IPS-NIHi7 (cell line): ENCODE results near the gene LRRC72.
"Not testable (repeated sequence)": the region's sequence is repeated elsewhere in the genome, so short reads cannot be mapped to it uniquely, and the experiment has no call there.

ENCODE experiments used
- DNase-seq: peaks from one replicate; pipeline ENCODE4 v3.0.0; 2012; ENCODE audit warnings: mixed read lengths; ENCODE audit errors: extremely low spot score

The LRRC72 gene

DNA sequence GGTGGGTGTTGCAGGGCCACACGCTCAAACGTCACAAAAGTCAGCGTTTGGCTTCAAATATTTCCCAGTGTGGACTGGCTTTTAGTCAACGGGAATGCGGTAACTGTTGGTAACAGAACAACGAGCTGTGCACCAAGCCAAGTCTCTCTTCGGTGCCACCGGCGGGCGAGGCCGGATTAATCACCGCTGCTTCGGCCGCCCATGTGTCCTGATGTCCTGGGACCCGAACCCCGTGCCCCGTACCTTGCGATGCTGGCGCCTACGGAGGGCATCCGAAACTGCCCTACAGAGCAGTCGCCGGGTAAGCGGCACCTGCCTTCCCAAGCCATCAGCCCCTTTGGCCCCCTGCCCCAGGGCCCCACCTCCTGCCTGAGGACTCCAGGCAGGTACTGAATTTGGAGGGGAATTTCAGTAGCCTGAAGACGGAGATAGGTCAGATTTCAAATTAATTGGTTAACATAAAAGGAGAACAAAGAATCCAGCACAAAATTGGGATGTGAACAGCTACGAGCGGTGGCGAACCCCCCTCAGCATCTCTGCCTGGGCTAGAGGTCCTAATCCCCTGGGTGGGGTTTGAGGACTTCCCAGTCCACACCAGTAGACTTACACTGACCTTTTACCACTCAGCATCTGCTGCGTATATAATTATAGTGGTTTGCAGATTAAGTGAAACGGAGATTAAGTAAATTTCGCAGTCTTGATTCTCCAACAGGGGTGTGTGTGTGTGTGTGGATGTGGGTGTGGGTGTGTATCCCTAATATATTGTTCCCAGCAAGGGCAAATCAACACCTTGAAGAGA lies at the start of gene LRRC72:
LRRC72 (plus strand) TSS at position 84 of the 799 bp plus-strand sequence; CDS start at position 212, 128 bp downstream.
- no peak for DNase-seq

DNA sequence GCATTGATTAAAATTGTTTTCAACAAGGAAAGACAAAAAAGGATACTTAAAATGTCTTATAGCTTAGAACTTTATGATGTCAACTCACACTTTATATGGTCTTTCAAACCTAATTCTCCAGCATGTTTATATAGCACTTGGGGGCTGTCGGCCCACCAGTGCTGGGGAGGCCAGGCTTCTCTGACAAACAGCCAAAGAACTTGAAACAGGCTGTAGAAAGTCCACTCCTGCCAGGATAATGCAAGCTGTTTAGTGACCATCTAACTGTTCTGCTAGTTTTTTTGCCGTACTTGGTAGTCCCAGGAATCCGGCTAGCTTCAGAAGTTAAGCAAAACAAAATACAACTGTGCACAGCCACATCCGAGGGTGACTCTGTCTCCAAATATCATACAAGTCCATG lies 47.5 kb upstream of the LRRC72 start:
- DNase-seq, result no peak

DNA sequence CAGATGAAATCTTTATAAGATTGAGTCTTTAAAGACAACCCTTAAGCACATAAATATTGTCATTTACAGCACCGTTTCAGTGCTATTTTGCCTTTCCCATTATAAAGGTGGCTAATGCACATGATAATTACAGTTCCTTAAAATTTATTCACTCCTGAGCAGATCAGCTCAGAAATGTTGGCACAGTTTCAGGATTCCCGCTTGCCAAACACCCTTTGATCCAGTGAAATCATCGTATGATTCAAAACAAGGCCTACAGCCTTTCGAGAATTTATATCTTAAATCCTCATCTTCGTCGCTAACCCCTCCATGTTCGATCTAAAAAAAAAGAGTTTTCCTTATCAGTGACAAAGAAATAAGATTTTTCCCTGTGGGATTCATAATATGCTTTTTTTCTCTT lies 47.0 kb upstream of the LRRC72 start:
- DNase-seq, result no peak

DNA sequence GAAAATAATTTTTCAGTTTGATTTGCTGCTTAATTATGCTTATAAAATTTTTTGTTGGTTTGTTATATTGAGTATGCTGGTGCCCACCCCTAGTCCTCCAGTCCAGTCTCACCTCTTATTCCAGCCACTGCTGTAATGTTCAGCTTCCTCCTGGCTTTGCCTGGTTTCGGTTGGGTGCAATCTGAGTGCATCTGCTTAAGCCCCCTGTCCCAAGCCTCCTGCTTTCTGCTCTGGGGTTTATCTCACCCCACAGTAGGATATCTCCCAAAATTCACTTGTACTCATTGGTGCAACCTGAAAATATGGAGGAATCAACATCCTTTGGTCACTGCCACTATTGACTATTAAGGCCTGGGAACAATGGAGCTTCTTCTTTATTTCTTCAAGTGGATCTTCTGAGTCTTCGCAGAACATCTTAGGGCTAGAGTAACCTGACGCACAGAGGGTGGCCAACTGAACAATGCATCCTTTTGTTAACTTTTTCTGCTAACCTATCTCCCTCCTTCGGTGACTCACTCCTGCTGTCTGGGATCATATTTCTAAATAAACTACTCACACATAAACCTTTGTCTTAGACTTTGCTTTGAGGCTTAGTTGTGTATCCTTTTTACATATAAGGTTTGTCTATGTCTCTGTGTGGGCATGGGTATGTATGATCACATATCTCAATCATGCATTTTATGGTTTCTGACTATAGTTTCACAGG lies 42.0 kb upstream of the LRRC72 start:
- DNase-seq, result peak; percentile 26

DNA sequence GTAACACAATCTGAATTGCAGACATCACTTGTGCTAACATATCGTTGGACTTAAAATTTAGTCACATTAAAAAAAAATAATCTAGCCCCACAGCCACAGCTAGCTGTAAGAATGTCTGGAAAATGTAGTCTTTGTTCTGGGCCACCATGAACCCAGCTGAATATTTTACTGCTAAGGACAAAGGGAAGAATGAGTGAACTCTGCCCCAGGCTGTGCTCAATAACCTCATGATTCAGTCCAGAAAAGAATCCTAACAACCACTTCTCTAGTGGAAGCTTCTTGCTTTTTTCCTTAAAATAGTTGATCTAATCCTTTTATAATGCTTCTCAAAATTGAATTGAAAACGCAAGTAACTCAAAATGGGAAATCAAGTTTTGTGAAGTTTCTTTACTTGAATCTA lies 35.5 kb upstream of the LRRC72 start:
- no peak for DNase-seq

DNA sequence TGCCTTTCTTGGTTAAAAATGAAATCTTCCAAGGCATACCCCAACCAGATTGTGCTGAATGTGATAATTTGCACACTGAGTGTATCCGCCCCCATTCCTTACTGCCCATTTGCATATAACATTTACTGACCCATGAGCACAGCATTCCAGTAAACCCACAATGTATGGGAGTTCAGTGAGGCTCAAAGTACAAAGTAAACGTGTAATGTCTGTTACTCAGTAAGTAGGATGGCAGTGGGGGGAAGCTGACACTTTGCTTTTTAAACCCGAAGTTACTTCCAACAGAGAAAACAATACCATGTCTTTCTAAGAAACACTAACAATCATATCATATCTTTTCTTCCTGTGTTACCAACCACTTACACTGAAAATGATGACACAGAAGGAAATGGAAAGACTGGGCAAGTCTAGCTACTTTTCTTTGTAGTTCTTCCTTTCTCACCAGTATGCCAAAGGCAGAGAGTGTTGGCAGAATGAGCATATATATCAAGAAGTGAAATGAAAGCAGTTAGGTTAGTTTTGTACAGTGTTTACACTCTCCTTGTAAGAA lies 34.0 kb upstream of the LRRC72 start:
- DNase-seq, result no peak

DNA sequence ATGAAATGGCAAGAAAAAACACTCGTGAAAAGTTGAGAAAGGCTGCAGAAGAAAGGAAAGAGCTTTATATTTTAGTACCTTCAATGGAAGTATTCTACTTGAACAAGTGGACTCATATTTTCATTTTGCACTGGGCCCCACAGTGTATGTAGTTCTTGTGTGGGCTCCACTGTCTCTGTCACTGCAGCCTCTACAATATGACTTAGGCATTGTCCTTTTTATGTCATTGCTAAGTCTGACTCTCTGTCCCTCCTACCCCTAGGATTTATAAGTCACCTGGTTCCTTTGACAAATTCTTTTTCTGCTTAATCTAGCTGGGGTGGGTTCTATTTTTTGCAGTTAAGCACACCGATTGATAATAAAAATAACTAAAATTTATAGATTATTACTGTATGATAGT lies 33.4 kb upstream of the LRRC72 start:
- no peak for DNase-seq

DNA sequence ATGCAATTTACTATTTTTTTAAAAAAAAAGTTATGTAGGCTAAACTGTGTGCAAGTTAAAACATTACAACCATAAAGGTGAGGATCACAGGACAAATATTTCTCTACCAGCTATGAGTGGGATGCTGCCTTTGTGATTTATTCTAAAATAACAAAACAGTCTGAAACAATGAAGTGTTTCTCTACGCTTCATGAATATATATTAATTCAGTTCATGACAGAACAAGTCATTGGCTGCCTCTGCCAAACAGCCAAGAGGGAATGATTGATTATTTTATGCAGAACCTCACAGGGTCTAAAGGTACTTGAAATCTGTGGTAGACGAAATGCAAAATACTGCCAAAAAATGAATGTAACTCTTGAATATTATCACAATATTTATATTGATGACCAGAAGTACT lies 32.1 kb upstream of the LRRC72 start:
- DNase-seq, result no peak

DNA sequence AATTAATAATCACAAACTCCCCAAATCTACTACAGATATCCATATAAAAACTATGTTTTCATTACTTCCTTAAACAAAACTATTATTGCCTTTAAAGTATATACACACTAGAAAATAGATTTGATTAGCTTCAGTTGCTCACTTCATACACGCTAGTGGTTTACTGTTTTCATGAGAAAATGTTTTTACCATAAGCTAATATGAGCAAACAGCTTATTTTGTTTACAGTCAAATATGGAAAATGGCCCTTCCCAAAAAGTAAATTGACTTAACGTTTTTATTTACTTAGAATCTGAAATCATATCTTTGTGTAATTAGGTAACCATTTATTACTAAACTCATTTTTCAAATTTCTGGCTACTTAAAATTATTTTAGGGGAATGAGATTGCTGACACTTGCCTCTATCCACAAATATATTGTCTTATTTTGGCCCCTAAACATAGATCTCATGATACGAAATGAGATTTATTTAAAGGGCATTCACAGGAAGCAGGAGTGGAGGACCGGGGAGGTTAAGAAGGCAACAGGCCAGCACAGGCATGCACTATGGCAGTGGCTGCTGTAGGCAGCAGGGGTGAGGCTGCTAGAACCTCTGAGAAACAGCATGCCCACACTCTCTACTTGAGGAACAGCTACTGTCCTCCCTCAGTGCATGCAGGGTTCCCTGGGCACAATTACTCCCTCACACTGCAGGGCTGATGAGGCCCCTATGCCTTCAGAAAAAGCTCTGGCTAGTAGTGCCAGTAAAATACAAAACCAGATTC lies 31.5 kb upstream of the LRRC72 start:
- no peak for DNase-seq

DNA sequence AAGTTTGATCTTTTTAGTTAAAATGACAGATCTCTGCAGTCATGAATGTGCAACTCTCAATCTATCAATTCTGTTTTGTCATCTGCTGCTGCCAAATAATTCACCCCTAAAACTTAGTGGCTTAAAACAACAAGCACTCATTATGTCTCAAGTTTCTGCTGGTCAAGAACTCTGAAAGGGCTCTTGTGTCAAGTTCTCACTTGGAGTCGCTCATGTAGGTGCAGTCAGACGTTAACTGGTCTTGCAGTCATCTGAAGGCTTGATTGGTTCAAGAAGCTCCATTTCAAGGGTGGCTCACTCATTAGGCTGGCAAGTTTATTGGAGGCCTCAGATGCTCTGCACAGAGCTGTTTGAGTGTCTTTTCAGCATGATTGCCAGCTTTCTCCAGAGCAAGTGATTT lies 28.5 kb upstream of the LRRC72 start:
- DNase-seq, result no peak

DNA sequence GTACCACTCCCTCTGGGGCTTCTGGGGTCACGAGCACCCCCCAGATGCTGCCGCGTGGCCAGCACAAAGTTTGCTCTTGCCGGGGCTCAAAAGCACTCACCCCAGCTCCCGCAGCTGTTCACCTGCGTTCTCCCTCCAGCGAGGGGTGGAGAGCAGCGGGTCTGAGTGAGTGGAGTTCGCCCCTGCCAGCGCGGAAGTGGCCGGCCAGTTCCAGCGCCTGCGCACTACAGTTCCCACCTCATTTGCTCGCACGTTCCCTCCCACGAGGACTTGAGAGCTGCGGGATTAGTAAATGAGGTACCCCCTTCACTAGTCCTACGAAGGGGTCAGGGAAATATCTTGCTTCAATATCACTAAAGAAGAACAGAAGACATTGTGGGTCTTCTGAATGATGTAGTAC lies 24.3 kb upstream of the LRRC72 start:
- no peak for DNase-seq

DNA sequence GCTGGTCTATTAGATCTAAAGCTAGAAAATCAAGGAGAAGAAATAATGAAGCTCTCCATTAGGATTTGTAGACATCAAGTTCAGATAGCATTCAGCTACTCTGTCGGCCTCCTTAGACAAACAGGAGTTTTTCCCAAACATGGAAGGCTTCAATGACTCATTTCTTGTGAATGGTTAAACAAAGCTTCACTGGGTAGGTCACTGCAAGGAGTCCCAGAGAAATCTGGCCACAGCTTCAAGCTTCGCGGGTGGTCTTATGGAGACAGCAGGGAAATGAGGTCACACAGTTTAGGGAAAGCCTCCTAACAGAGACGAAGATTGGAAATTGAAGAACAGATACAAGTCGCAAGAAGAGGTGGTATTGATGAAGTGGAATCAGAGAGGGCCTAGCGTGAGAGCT lies 22.6 kb upstream of the LRRC72 start:
- DNase-seq, result peak; percentile 36

DNA sequence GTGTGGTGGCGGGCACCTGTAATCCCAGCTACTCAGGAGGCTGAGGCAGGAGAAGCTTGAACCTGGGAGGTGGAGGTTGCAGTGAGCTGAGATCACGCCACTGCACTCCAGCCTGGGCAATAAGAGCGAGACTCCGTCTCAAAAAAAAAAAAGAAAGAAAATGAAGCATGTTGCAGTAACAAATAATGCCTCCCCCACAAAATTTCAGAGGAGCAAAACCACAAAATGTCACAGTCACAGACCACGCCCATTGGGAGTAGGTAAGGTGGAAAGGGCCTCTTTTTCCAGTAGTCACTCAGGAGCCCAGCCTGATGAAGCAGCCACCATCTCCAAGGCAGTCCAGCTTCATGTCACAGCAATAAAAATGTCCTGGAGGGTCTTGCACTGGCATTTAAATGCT lies 20.2 kb upstream of the LRRC72 start:
- DNase-seq, result not testable (repeated sequence)

DNA sequence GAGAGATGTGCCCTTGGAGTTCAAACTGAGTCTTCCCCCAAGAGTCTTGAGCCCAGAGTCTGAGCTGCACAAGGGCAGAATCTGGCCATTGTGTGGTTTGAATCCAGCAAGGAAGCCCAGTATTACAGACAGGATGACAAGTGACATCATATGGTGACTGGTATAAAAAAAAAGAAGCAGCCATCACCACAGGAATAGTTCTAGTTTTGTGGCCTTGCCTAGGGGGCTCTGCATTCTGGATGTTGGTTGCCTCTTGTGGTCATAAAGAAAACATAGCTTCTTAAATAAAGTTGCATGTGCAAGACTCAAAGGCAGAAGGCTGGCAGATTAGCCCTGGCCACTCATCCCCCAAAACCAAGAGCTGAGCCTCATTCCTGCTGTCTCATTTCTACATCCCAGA lies 16.8 kb upstream of the LRRC72 start:
- DNase-seq, result no peak

DNA sequence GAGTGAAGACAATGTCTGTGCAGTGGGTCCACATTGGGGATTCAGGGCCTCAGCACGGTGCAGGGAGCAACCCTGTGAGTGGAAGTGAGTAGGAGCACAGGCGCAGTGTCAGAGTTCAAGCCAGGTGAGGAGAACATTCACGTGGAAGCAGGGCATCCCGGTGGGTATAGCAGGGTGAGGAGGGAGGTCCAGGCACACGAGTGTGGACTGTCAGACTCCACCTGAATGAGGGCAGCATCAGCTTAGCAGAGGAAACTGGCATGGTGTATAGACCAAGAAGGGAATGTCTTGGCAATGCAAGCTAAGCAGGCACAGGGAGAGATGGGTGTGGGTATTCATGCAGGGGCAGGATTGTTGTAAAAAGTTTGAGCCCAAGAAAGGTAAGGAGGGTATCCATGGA lies 15.3 kb upstream of the LRRC72 start:
- DNase-seq, result no peak

DNA sequence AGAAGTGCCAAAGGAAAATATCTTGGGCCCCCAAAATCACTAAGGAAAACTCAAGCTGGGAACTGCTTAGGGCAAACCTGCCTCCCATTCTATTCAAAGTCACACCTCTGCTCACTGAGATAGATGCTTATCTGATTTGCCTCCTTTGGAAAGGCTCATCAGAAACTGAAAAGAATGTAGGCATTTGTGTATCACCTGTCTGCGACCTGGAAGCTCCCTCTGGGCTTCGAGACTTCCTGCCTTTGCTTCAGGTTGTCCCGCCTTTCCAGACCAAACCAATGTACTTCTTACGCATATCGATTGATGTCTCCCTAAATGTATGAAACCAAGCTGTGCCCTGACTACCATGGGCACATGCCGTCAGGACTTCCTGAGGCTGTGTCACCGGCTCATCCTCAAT lies 14.5 kb upstream of the LRRC72 start:
- no peak for DNase-seq

DNA sequence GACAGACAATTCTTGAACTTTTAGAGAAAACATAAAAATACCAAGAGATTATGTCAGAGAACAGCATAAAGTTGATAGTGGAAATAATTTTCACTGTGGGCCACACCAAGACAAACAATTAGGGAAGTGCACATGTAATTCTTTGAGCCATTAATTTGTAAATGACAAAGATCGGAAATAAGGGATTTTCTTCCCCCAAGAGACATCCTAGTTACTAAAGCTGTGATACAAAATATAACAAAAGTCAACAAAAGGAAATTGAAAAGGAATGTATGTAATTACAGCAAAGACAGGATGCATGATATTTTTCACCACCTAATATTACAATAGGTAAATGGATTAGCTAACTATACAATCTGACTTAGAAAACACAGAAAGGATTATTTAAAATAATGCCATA lies 12.4 kb upstream of the LRRC72 start:
- no peak for DNase-seq

DNA sequence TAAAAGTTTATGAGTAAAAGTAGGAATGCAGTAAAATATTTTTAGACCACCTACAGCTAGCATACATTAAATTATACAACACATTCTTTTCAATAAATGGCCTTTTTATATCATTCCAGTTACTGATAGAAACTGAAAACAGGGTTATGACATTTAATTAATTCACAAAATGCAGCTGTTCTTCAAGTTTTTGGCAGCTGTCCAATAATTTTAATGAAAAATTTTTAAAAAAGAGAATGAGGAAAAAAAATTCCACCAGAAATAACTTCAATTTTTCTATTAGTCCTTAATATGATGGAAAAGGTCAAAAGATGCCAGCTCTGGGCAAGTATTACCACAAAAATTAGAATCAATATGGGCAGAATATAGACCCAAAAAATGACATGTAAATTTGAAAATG lies 11.9 kb upstream of the LRRC72 start:
- DNase-seq, result no peak

DNA sequence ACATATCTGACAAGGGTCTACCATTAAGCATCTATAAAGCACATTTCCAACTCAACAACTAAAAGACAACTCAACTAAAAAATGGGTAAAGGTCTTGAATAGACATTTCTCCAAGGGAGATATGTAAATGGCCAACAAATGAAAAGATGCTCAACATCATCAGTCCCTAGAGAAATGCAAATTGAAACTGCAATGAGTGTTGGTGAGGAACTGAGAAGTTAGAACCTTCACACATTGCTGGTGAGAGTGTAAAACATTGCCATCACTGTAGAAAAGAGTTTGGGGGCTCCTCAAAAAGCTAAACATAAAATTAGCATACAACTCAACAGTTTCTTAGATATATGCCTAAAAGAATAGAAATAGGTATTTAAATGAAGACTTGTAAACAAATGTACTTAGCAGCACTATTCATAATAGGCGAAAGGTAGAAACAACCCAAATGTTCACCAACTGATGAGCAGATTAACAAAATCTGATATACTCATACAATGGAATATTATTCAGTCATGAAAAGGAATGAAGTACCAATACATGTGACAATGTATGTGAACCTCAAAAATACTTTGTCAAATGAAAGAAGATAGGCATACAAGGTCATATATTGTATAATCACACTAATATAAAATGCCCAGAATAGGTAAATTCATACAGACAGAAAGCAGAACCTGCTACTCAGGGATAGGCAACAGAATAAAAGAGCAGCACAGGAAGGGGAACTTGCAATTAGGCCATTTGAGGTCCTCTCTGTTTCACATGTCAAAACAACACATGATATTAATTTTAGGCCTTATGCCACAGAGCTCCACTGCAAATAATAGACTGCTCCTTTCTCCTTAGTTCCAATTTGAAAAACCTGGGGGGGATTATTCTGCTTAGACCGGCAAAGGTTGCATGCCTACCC lies 10.6 kb upstream of the LRRC72 start:
- DNase-seq, result no peak

DNA sequence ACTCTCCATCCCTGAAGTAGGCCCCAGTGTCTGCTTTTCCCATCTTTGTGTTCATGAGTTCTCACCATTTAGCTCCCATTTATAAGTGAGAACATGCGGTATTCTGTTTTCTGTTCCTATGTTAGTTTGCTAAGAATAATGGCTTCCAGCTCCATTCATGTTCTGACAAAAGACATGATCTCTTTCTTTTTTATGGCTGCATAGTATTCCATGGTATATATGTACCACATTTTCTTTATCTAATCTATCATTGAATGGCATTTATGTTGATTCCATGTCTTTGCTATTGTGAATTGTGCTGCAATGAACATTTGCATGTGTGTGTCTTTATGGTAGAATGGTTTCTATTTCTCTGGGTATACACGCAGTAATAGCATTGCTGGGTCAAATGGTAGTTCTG lies 6.6 kb upstream of the LRRC72 start:
- DNase-seq, result not testable (repeated sequence)

DNA sequence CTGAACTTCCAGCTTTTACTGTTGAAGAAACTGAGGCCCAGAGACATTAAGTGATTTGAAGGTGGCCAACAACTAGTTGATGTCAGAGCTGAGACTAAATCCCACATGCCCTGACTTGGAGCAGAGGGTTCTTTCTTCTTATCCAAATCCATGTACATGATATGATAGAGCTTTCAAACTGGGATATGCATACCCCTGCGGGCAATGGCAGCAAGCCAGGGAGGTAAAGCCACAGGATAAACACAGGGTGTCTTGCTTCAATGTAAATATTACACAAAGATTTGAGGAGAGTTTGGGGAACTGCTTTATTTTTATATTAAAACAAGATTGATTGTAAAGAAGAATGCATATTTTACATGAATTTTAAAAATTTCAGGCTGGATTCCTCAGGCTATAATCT lies 2.3 kb upstream of the LRRC72 start:
- DNase-seq, result no peak
